C4-2B (cell line): ENCODE results near the gene FAM174B.

Source experiments
- H3K27ac ChIP-seq: fragments of 450-650 bp; 2 replicates; pipeline ENCODE4 v1.5.1; 2017
- CTCF ChIP-seq: fragments of 450-650 bp; conservative IDR thresholded peaks from 2 replicates; pipeline ENCODE4 v1.5.1; 2017; ENCODE audit warnings: mild to moderate bottlenecking
- ZFX ChIP-seq: fragments of 450-650 bp; IDR thresholded peaks from 2 replicates; pipeline ENCODE4 v1.6.1; 2017

The FAM174B gene

GRCh38 chr15:92595506-92596381, 59.8 kb downstream of the FAM174B start:
- no peak for TF ChIP-seq ZFX
- no peak for TF ChIP-seq CTCF
- H3K27ac ChIP-seq, result no peak overlapping the region

GRCh38 chr15:92591275-92591674, 64.3 kb downstream of the FAM174B start:
- no peak overlapping the region for H3K27ac ChIP-seq
- TF ChIP-seq CTCF (no peak), ZFX (no peak)

GRCh38 chr15:92586966-92587365, 68.6 kb downstream of the FAM174B start:
- no peak overlapping the region for H3K27ac ChIP-seq
- TF ChIP-seq ZFX (no peak), CTCF (no peak)

- no peak for TF ChIP-seq CTCF
- TF ChIP-seq ZFX, result no peak
- no peak overlapping the region for H3K27ac ChIP-seq
Observed at GRCh38 chr15:92586383-92586942, 69.1 kb downstream of the FAM174B start.

GRCh38 chr15:92584105-92584504, 71.5 kb downstream of the FAM174B start:
- H3K27ac ChIP-seq, result no peak overlapping the region
- TF ChIP-seq ZFX, result no peak
- TF ChIP-seq CTCF, result no peak

- TF ChIP-seq CTCF, result no peak
- TF ChIP-seq ZFX, result no peak
- no peak overlapping the region for H3K27ac ChIP-seq
Observed at GRCh38 chr15:92583096-92584034, 72.2 kb downstream of the FAM174B start.

GRCh38 chr15:92582206-92582605, 73.4 kb downstream of the FAM174B start:
- TF ChIP-seq ZFX (no peak), CTCF (no peak)
- H3K27ac ChIP-seq, result no peak overlapping the region
